Stimulated activated CD4-positive, alpha-beta T cell treated with anti-CD3 and anti-CD28 coated beads, Interleukin-15, amount 100 ng/mL, for 24 hours (primary cell): ENCODE data around the gene RHOJ.

ENCODE experiments used
- DNase-seq: peaks from one replicate; pipeline ENCODE4 v3.0.0-alpha.2; 2020

The RHOJ gene

GRCh38 chr14:63209160-63209559 lies 4.9 kb downstream of the RHOJ start:
- DNase-seq, result no peak

DNA sequence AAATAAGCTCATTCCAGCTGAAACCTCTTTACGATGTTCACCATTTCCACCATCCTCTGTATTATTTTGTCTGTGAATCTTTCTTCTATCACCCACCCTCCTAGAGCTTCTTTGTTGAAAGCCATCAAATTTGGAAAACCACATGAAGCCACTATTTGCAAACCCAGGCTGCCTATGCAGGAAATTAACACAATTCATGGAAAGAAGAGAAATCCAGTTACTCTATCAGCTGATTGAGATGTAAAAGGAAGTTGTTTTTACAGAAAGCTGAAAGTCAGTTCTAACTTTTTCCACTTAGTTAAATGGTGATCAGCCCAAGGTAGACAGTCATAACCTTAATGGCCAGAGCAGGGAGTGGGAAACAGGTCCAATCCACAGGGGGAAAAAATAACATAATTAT lies 6.6 kb downstream of the RHOJ start:
- no peak for DNase-seq

DNA sequence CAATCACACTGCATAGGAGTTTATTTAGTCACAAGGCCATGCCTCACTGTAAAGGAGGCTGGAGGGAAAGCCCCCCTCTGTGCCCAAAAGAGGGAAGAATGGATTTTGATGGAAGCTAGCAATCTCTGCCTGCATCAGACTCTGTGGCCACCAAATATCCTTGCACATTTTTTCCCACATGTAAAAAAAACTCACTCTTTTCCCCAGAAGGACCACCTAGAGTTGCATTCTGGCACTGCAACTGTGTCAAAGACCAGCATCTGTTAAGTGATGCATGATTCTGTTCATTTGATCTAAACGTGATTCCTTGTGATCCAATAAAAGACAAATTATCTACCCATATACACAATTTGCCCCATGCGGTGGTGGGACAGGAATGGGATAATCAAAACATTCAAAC lies 8.0 kb downstream of the RHOJ start:
- DNase-seq, result no peak

GRCh38 chr14:63212776-63213500 lies 8.7 kb downstream of the RHOJ start:
- DNase-seq, result no peak

DNA sequence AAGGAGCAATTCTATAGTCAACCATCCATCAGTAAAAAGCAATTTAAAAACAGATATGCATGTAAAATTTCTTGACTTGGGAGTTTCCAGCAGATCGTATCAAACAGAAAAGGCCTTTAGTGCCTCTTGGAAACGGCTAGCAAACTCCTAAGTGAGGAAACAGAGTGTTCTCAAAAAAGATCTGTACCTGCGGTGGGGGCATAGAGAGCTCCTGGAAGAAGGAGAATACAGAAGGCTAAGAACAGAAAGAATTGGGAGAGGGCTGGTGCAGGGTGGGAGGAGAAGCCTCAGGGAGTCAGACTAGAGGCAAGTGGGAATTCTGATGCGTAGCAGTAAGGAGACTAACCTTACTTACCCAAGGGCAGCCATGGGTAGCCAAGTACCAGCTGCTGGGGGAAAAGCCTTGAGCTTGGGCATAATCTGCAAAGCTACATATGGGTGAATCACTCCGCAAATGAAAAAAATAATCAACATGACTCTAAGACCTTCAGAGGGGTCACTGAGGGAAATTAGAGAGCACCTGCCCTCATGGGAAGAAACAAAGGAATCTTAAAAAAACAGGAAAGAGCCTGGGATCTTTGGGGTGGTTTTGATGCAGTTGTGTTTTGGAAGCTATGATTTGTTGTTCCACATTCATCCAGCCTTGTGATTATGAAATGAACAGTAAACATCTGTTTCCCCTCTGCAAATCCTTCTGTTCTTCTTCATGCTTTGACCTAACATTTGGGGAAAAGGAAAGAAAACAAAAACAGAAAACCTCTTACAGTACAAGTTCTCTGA lies 10.4 kb downstream of the RHOJ start:
- DNase-seq, result no peak

- no peak for DNase-seq
Measured at GRCh38 chr14:63220526-63220925, 16.3 kb downstream of the RHOJ start.

DNA sequence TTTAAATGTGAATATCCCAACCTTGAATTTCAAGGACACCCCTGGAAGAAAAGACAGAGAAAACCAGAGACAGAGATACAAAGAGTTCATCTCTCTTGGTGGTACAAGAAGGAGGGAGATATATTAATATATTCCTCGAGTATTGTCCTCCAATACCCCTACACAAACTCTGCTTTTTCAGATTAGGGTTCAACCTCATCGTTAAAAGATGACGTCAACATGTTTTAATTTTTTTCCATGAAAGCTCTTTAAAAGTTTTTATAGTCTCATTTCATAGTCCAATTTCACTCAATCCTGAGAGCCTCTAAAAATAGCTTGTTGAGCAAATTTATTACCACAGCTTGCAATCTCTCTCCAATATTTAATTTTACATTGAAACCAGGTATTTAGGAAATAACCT lies 19.4 kb downstream of the RHOJ start:
- no peak for DNase-seq

GRCh38 chr14:63224196-63224595 lies 20.0 kb downstream of the RHOJ start:
- no peak for DNase-seq

DNA sequence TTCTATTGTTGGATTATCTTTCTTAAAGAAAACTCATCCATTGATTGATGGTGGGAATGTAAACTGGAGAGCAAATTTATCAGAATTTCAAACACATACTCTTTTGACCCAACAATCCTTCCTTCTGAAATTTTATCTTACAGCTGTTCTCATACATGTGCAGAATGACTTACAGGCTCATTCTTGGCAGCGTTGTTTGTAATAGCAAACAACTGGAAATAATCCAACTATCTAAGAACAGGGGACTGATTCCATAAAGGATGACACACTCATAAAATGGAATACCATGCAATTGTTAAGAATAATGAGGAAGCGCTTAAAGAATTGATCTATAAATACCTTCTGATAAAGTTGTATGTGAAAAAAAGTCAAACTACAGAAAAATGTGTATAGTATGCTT lies 24.0 kb downstream of the RHOJ start:
- no peak for DNase-seq

- DNase-seq, result no peak
Measured at GRCh38 chr14:63229330-63230059, 25.3 kb downstream of the RHOJ start.

DNA sequence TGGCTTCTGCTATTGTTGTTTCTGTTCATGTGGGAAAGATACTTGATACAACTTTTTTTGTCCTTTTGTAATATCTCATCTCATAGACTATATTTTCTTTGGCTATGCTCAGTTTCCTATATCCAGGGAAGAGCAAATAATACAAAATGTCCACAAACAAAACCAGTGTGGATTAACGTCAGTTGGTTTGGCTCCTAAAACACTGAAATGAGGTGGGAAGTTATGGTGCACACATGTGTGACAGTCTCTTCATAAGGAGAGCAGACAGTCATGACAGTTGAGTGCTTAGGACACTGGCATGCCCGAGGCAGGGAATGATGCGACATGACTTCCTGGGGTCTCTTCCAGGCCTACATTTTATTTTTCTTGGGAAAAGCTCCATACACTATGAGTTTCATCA lies 27.5 kb downstream of the RHOJ start:
- no peak for DNase-seq

GRCh38 chr14:63237791-63238190 lies 33.5 kb downstream of the RHOJ start:
- no peak for DNase-seq

GRCh38 chr14:63240221-63240620 lies 36.0 kb downstream of the RHOJ start:
- DNase-seq, result no peak

GRCh38 chr14:63241096-63241495 lies 36.9 kb downstream of the RHOJ start:
- DNase-seq, result no peak

DNA sequence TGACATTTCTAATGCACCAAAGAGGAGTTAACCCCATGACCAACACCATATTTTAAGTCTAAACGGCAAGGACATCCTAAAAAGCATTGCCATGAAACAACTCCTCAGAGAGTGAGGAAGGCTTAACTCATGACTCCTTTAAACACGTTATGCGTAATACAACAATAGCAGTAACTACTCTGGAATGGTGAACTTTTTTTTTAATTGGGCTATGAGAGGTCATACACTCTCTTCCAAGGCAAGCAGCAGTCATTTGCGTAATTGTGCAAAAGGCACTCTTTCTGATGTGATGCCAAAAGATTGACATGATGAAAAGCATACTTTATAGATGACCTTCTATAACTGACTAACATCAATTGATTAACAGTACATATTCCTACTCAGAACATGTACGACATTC lies 39.4 kb downstream of the RHOJ start:
- no peak for DNase-seq

GRCh38 chr14:63245893-63246292 lies 41.6 kb downstream of the RHOJ start:
- DNase-seq, result no peak

- no peak for DNase-seq
Measured at GRCh38 chr14:63248211-63248610, 44.0 kb downstream of the RHOJ start.

- DNase-seq, result no peak
Measured at GRCh38 chr14:63249092-63249491, 44.8 kb downstream of the RHOJ start.

DNA sequence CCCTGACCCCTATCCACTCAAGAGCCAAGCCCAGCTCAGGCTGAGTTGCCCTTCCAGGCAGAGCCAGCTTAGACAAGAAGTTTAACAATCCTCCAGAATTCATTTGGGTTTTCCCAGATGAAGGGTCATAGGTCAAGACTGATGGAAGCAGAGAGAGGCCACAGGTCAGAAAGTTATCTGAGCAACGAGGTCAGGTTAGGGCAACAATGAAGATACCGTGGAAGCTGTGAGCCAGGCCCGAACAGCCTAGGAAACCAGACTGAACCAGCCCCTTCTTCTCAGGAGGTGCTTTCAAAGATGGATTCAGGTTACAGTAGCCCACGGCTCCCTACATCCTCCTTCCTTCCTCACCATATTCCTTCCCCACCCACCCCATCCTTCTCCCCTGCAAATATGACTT lies 53.1 kb downstream of the RHOJ start:
- no peak for DNase-seq

DNA sequence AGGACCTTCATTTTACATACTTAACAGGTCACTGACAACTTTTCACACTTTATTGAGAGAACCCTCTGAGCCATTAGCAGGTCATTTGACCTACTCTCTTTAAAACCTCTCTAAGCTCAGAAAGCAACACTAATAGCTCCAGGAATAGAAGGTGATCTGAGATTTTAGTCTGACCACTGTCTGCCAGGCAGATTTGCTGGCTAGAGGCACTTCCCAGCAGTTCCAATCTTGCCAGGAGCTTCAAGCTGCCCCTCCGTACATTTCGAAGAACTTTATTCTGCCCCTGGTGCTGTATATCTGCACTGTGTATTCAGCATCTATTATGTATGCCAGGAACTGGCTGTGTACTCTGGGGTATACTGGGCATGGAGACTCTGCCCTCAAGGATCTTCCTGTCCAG lies 58.2 kb downstream of the RHOJ start:
- no peak for DNase-seq

DNA sequence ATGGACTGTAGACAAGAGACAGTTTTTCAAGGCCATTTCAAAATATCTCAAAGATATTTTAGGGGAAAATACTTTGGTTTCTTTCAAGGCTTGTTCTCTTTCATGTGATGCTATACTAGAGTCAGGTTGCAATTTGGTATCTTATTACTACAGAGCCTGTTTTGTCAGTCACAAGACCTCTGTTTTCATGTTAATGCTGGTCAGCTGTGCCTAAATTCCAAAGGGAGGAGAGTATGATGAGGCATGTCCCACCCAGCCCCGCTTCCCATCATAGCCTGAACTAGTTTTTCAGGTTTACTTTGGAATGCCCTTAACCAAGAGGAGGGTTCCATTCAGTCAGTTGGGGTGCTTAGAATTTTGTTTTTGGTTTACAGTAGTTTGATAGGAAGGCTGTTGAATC lies 61.9 kb downstream of the RHOJ start:
- DNase-seq, result no peak

- DNase-seq, result no peak
Measured at GRCh38 chr14:63267171-63267570, 62.9 kb downstream of the RHOJ start.

DNA sequence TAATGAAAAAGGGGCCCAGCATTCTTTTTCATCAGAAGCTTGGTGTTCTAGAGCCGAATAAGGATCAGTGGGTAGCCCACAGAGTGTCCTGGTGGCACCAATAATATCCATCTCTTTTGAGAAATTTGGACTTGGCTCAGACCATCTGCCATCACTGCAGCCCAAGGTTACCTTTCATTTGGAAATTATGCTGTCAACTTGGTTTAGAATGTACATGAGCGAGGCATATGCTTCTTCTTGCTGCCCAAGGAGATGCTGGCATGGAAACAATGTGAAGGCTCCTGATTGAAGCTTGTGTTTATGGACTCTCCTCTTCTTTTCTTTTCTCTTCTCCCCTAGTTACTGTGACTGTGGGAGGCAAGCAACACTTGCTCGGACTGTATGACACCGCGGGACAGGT lies 64.5 kb downstream of the RHOJ start:
- no peak for DNase-seq
